IPS DF 4.7 (cell line): Measurements from ENCODE around the gene C17orf67.

ENCODE experiments used
- DNase-seq: peaks from one replicate; pipeline ENCODE4 v3.0.0-alpha.2; 2013; ENCODE audit warnings: low spot score; ENCODE audit errors: extremely low read depth

Gene C17orf67

DNA sequence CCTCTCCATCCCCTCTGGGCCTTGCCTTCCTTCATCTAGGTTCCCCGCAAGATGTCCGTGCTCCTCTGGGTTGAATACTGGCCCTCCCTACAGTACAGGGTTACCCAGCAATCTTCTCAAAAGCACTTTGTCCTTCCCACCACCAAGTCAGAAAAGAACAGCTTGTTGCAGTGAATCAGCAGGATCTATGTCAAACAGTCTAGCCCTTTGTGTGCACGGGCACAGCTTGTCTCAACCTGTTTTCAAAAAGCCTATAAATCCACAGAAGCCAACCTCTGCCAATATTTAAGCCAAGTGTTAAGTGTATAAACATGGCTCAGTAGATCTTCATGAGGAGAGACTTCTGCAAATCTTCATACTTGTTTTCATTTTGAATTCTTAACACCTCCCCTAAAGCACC lies 25.2 kb downstream of the C17orf67 start:
- no peak for DNase-seq

DNA sequence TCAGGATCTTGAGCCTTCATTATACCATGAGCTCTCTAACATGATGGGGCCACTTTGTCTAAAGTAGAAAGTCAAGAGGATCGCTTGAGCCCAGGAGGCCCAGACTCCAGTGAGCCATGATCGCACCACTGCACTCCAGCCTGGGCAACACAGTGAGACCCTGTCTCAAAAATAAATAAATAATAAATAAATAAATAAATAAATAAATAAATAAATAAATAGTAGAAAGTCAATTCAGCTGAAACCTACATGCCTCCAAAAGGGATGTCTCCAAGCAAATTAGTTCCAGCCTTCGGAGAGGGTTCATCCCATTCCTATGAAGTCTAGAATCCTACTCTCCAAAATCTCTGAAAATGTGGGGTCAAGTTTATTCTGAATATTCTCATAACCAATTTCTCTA lies 26.0 kb downstream of the C17orf67 start:
- DNase-seq, result no peak

DNA sequence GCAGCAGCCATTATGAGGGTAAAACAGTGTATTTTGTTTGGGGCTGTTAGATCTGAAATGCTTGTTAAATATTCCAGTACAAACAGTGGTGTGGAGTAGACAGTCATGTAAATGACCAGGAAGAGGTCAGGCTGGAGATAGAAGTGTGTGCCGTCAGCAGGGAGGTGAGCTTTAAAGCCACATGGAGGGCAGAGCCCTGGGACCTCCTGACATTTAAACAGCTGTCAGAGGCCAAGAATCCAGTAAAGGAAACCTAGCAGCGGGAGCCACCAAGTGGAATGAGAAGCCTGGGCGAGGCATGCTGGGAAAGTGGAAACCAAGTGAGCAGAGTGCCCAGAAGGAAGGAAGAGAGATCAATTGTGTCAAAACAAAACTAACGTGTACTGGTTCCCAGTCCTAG lies 26.8 kb downstream of the C17orf67 start:
- DNase-seq, result no peak

DNA sequence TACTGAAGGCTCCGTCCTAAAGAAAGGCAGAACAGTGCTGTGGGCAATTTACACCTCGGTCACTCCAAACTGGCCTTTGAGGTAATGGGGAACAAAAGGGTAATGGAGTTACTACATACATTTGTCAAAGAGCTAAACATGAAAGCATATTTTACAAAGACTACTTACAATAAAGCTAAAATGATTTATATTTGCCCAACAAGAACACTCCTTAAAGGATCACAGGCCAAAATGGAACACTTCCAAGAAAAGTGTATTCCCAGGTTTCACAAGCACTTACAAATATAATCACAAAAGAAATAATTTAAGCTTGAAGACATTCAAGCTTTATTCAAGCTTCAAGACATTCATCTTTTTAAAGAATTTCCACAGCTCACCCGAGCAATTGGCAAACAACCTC lies 29.3 kb downstream of the C17orf67 start:
- DNase-seq, result no peak

DNA sequence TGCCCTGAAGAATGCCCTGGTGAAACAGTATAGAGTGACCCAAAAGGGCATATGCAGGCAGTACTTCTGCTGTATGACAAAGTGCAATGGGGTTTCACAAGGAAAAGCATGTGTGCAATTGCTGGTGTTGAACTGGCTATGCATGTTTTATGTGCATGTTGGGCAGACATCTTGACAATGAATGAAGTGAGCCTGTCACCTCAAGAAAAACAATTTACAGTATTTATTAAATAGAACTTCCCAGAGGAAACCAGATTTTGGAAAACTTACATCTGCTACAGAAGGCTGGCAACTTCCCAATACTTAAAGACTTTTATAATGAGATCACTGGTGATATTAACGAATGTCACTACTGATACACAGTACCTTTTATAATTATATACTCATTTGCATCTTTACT lies 30.6 kb downstream of the C17orf67 start:
- DNase-seq, result no peak

DNA sequence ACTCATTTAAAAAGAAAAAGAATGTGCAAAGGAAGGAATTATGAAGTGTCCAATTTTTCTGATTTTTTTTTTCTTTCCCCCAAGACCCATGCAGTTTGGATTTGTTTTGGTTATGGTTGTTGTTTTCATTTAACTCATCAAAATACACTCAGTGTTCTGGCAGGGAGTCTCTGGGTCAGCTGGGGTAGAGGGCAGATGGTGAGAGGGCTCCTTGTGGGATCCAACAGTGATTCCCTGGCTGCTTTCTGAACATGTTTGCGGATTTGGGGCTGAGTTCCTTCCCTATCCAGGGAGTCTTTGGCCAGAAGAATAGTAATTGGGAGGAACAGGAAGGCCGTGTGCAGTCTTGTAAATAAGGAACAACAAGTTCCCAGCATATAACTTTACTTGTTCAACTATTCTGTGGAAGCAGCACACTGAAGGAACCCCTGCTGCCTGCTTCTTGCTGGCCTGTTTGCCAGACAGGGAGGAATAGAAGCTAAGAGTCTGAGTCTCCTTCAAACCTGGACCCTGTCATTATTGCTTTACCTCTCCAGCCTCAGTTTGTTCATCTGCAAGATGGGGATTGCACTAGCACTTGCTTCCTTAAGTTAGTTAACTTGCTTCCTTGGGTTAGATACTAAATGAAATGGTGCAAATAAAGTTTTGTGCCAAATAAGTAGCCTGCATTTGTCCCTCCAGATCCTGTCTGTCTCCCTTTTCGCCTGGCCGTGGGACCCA lies 32.1 kb downstream of the C17orf67 start:
- no peak for DNase-seq

DNA sequence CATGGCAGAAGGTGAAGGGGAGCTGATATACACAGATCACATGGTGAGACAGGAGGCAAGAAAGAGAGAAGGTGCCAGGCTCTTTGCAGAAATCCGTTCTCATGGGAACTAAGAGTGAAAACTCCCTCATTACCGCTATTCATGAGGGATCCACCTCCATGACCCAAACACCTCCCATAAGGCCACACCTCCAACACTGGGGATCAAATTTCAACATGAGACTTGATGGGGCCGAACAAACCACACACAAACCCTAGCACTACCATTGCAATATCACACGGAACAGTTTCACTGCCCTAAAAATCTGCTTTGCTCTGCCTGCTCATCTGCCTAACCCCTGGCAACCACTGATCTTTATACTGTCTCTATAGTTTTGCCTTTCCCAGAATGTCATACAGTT lies 34.8 kb downstream of the C17orf67 start:
- peak; percentile 41 for DNase-seq

DNA sequence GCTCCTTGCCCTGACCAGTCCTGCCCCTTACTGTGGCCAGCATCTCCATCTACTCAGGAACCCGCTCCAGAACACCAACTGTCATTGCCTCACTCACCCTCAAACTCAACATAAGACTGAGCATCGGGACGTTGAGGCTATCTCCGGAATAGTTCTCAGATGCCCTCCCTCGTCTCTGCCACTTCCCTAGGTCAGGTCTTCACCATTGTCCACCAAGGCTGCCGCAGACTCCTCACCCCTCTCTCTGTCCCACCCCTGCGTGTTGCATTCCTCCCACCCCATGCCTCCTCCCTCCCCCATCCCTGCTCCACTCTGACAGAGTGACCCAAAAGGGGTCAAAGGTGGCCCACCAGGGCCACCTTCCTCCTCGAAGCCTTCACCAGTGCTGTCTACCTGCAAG lies 37.2 kb downstream of the C17orf67 start:
- no peak for DNase-seq

DNA sequence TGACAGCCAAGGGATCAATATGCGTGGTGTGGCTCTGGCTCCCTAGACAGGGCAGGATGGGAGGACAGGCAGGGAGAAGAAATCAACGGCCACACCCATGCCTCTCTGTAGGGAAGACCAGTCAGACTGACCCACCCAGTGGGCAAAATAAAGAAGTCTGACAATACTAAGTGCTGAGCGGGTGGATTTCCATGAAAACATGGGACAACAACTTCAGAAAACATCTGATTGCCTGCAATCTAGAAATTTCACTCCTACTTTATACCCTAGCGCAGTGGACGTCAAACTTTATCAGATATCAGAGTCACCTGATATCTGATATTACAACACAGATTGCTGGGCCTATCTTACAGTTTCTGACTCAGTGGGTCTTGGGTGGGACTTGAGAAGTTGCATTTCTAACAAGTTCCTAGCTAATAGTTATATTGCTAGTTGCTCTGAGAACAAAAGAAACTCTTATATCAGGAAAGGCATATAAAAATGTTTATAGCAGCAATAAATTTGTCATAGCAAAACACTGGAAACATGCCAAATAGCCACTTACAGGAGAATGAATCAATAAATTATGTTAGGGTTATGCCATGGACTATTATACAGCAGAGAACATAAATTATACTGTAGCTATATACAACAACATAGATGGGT lies 38.4 kb downstream of the C17orf67 start:
- no peak for DNase-seq

DNA sequence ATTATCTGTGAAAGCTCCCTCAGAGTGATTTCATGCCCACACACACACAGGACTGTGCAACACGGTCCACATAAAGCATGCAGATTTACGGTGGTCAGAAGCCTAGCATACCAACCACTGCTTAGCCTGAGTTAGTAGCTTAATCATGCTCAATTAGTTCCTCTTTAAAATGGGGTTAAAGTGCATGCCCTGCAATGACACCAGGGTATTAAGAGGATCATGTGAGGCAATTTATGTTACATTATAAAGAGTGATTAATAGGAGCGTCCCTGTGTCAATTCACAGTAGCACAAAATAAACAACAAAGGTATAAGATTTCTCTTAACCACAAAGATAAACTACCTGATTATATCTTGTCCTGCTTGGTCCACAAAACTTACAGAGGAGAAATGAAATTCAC lies 39.8 kb downstream of the C17orf67 start:
- no peak for DNase-seq

DNA sequence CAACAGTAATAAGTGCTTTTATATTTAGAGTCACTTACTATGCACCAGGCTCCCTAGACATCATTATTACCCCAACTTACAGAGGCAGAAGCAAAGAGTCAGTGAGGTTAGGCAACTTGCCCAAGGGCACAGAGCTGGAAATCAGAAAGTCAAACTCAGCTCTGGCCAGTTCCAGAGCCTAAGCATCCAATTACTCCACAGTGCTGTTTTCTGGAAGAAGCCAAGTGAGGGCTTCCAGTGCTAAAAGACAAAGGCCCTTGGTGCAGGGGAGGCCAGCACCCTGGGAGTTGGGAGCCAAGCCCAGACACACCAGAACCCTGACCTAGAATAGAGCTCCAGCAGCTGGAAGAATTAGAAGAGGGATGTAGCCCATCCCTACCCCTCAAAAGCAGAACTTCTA lies 40.2 kb downstream of the C17orf67 start:
- no peak for DNase-seq

DNA sequence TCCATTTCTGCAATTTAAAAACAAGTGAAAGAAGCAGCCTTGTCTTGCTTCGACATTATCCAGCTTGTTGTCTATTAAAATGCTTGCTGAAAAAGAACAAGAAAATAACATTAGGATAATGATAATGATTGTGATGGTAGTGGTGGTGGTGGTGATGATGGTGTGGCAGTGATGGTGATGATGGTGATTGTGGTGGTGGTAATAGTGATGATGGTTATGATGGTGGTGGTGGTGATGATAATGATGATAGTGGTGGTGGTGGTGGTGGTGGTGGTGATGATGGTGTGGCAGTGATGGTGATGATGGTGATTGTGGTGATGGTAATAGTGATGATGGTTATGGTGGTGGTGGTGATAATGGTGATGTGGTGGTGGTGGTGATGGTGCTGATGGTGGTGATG lies 41.5 kb downstream of the C17orf67 start:
- DNase-seq, result no peak

DNA sequence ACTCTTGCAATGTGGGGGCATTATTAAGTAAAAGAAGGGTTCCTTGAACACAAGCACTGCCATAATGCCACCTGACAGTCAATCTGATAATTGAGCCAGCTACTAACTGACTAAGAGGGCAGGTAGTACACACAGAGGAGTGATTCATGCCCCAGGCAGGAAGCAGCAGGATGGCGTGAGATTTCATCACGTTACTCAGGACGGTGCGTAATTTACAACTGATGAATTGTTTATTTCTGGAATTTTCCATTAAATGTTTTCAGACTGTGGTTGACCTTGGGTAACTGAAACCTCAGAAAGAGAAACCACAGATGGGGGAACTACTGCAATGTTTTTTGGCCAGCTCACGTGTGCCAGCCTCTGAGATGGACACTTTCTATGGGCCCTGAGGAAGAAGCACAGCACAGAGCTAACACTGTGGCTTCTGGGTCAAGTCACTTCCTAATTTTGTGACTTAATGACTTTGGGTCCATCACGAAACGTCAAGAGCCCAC lies 46.7 kb downstream of the C17orf67 start:
- DNase-seq, result no peak

DNA sequence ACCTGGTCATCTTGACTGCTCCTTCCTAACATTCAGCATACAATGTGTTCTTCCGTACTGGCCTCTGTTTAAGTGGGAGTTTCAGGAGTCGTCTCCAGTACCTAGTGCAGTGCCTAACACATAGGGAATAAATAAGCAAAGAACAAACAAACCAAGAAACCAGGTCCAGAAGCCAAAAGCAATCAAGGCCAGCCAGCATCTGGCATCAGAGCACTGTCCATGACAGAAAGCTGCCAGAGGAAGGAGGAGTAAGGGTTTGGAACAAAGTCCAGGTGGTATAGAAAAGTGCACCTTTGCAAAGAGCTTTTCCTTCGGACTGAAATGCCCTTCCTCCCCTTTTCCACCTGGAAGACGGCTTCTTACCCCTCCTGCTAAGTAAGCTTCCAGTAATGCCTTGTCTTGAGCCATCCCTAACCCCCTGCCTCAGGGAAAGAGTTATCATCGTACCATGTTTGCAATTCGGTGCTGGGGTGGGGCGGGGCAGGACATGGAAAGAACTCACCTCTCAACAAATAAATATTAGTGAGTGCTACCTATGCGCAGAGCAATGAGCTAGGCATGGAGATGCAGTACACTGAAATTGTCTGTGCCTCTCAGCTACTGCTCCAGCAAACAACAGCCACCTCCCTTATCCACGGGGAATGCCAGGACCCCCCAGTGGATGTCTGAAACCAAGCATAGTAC lies 47.6 kb downstream of the C17orf67 start:
- no peak for DNase-seq

DNA sequence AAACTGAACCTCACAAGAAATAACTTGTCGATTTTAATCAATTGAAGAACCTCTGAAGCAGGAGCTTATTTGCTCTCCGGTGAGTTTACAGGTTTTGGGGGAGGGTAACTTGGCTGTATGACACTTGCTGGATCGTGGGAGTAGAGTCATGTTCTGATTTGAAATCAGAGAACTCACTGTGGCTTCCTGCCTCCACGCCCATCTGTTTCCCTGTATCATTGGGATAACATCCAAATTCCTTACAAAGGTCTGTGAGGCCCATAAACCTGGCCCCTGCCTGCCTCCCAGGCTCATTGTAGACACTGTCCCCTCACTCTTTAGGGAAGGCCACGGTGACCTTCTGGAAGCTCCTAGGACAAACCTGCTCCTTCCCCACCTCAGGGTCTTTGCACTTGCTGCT lies 48.3 kb downstream of the C17orf67 start:
- no peak for DNase-seq

DNA sequence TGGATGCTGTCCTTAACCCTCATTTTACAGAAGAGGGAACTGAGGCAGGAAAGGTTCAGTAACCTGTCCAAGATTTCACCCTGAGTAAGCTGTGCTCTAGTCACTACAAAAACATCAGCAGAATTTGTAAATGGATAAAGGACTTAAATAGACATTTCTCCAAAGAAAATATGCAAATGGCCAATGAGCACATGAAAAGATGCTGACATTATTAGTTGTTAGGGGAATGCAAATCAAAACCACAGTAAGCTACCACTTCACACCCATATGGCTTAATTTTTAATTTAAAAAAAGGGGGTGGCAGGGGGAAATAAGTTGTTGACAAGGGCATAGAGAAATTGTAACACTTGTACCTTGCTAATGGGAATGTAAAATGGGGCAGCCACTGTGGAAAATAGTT lies 51.4 kb downstream of the C17orf67 start:
- DNase-seq, result no peak

DNA sequence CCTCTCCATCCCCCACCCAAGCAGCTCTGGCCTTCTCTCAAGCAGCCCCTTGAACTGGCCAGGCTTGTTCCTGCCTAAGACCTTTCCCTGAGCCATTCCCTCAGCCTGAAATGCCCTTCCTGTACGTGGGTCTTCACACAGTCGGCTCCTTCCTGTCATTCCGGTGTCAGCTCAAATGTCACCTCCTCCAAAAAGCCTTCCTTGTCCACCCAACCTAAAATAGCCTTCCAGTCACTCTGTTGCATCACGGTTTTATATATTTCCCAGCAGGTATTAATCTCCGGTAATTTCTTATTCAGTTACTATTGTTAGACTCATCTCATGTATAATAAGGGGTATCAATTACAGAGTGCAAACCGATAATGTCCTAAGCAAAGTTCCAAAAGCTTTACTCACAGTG lies 51.8 kb downstream of the C17orf67 start:
- DNase-seq, result no peak

DNA sequence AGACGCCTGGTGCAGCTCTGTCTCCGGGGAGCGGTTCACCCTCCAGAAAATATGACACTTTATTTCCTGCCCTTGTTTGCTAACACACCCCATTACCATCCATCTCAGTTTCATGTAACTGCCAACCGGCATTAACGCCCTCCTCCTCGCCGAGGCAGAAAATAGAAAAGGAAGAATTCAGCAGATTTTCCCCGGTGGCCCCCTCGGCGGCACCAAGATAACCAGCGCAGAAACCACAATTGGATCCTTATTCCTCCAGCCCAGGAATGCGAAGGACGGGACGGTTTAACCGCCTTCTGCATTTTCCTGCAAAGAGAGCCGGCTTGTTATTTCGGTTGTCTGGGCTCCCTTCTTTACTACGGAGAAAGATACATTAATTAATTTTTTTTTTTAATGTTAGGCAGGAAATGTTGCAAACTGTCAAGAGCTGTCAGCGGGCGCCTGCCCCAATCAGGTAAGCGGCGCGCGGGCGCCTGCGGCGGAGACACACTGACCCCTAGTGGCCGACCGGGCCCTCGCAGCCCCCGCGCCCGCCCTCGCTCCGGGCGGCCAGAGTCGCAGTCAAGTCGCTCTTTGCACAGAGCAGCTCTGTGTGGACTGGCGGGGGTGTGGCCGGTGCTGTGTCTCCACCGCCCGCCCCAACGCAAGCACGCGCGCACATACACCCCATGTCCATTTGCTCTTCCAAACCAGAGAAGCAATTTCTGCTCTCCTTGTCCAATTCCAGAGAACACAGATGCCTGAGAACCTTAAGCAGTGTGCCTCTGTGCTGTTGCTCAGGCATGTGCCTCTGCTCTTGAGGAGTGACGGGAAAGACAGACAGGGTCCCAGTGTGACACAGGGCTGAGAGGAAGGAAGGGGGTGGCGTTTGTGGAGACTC lies 53.6 kb downstream of the C17orf67 start:
- no peak for DNase-seq

DNA sequence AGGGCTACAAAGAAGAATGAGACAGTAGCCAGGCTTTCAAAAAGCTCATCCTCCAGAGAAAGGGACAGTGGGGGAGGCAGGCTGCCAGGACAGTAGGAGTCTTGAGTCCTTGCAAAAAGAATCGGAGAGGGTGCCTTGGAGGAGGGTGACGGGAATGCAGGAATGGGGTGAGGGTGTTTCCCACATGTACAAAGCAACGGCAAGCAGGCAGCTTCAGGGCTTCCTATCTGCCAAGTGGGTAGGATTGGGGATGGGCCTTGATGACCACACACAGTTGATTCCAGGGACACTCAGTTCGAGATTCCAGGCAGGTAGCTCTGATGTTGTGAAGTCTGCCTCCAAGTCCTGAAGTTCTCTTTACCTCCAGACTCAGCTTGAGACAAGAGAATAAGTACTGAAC lies 54.4 kb downstream of the C17orf67 start:
- DNase-seq, result no peak

DNA sequence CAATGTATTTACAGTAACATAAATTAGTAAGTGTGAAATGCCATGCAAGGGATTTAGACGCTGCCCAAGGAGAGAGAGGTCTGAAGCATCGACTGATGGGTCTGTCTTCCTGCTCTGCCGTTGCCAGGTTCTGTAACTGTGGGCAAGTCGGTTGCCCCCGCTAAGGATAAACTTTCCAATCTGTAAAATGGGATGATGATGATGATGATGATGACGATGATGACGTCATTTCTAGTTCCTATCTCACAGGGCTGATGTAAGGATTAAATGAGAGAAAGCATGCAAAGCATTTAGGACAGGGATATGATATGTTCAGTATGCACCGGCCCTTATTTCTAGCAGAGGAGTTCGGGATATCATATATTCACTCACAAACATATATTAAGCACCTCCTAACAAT lies 54.8 kb downstream of the C17orf67 start:
- DNase-seq, result no peak

DNA sequence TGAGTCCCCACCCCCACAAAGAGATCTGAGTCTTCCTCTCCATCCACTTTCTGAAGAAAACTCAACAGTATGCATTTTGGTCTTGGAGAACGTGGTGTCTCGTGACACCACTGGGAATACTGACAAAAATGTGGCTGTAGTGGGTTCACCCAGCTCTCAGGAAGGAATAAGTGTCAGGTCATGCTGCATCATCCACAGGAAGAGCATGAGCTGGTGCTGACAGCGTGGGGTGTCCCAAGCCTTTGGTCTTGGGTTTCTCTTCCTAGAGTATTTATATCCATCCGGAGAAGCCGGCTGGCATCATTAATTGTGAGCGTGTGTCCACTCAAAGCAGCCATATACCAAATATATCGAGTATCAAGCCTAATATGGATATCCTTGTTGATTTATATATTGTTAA lies 55.9 kb downstream of the C17orf67 start:
- no peak for DNase-seq

DNA sequence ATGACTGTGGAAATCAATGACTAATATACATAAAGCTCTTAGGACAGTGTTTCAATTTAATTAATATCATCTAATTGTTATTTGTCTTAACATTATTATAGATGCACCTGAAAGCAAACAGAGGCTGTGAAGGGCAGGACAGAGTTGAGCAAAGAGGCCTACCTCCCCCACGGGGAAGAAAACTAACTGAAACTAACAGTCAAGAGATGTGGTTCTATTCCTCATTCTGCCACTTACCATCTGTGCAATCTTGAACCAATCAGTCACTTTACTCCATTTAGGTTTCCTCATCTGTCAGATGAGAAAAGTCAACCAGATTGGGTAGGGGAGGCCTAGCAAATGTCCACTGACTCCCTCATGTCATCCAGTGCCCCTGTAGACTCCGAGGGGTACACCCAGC lies 59.1 kb downstream of the C17orf67 start:
- DNase-seq, result no peak
